Lower leg skin (tissue), 3 donors: ENCODE measurements around the gene LRGUK.

Experiments
- CTCF ChIP-seq, 3 donors: fragments of 450-650 bp; IDR thresholded peaks; one replicate each; pipeline ENCODE4 v1.5.1; 2016; ENCODE audit warnings: antibody characterized with exemption in 3 of 3, mild to moderate bottlenecking in 3 of 3, moderate library complexity in 2 of 3
- POLR2A ChIP-seq, 2 donors: fragments of 450-650 bp; IDR thresholded peaks; one replicate each; pipeline ENCODE4 v1.6.1; 2016 to 2017; ENCODE audit warnings: antibody characterized with exemption in 2 of 2, mild to moderate bottlenecking in 1 of 2, moderate library complexity in 1 of 2

GRCh38 chr7:134245253-134245652 lies 118.1 kb downstream of the LRGUK start:
- TF ChIP-seq CTCF (IDR thresholded peaks at IDR 0.05) (no peak), POLR2A (IDR thresholded peaks at IDR 0.05) (no peak)
